DND-41 (cell line): ENCODE data around the gene GAPDH.
A peak's percentile ranks its signal among the peaks of the same experiment; 100 is the strongest.
"Not testable (repeated sequence)": the region's sequence is repeated elsewhere in the genome, so short reads cannot be mapped to it uniquely, and the experiment has no call there.

ENCODE experiments used
- ATAC-seq: fragments of 200-7000 bp; cut with Tn5 transposase; 3 replicates; pipeline ENCODE4 v1.9.1; 2021; ENCODE audit warnings: low read depth; ENCODE audit not compliant: insufficient read depth
- DNase-seq: peaks from one replicate; pipeline ENCODE4 v3.0.0-alpha.2; 2020
- H2AFZ ChIP-seq: 2 replicates; pipeline ENCODE4 v1.6.0; 2012; ENCODE audit warnings: low read depth, low read length
- H3K27ac ChIP-seq: 2 replicates; pipeline ENCODE4 v1.5.1; 2012; ENCODE audit warnings: low read length, inconsistent platforms
- H3K27me3 ChIP-seq: fragments of 200-600 bp; sonication (generic); 2 replicates; pipeline ENCODE4 v1.6.0; 2012; ENCODE audit warnings: low read length, mild to moderate bottlenecking, inconsistent platforms; ENCODE audit not compliant: insufficient read depth, poor library complexity
- H3K36me3 ChIP-seq: 2 replicates; pipeline ENCODE4 v1.5.1; 2012; ENCODE audit warnings: low read length, inconsistent platforms; ENCODE audit not compliant: insufficient read depth
- H3K4me1 ChIP-seq: 2 replicates; pipeline ENCODE4 v1.5.1; 2012; ENCODE audit warnings: mild to moderate bottlenecking, low read length; ENCODE audit not compliant: insufficient read depth
- H3K4me2 ChIP-seq: 2 replicates; pipeline ENCODE4 v1.6.0; 2012; ENCODE audit warnings: mild to moderate bottlenecking, moderate library complexity, low read length, inconsistent platforms; ENCODE audit not compliant: insufficient read depth
- H3K4me3 ChIP-seq, 2 experiments: fragments of 200-600 bp in 1 of 2; shearing (Covaris generic) in 1 of 2; 2 replicates each; pipeline ENCODE4 v1.5.1; 2012 to 2016; ENCODE audit warnings: inconsistent platforms in 2 of 2, low read length in 2 of 2, mild to moderate bottlenecking in 2 of 2, low read depth in 1 of 2, moderate library complexity in 1 of 2
- H3K79me2 ChIP-seq: 2 replicates; pipeline ENCODE4 v1.6.0; 2012; ENCODE audit warnings: low read length, inconsistent platforms; ENCODE audit not compliant: insufficient read depth
- H3K9ac ChIP-seq: 2 replicates; pipeline ENCODE4 v1.6.0; 2012; ENCODE audit warnings: low read depth, mild to moderate bottlenecking, inconsistent platforms, low read length, moderate library complexity
- H3K9me3 ChIP-seq: 2 replicates; pipeline ENCODE4 v1.5.1; 2012; ENCODE audit warnings: low read length, moderate library complexity, mild to moderate bottlenecking, inconsistent platforms; ENCODE audit not compliant: insufficient read depth, severe bottlenecking
- H4K20me1 ChIP-seq: 2 replicates; pipeline ENCODE4 v1.6.0; 2012; ENCODE audit warnings: low read length; ENCODE audit not compliant: insufficient read depth
- EZH2 ChIP-seq: IDR thresholded peaks from 3 replicates; pipeline ENCODE4 v1.6.1; 2012; ENCODE audit warnings: borderline replicate concordance, low read depth, mild to moderate bottlenecking, moderate library complexity, low read length, inconsistent platforms; ENCODE audit not compliant: severe bottlenecking
- TF ChIP-seq, protein P1 (sequence below): IDR thresholded peaks from 2 replicates; pipeline ENCODE4 v1.5.1; 2012; ENCODE audit warnings: borderline replicate concordance, low read length, moderate library complexity, mild to moderate bottlenecking; ENCODE audit not compliant: poor library complexity, severe bottlenecking; ENCODE audit errors: extremely low read depth

Gene GAPDH

DNA sequence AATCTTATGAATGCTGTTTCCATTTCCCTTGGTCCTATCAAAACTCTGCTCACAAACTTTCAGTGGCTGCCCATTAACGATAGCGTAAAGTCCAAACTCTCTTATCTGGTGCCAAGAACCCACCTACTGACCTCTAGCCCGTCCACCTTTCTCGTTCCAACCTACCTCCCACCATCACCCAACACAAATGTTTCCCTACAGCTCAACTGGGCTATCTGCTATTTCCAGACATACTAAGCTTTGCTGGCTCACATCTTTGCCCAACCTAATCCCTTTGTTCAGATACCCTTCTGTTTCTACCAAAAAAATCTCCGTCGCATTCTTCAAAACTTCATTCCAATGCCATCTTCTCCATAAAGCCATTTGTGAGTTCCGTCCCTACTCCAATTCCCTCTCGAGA lies 41.3 kb downstream of the GAPDH start:
- H3K27me3 ChIP-seq, result no peaks in the 10 kb centered on the region
- peaks cover 3% of the 10 kb centered on the region; the same call in 1 of the 2 replicates for H4K20me1 ChIP-seq
- no peaks in the 10 kb centered on the region for H3K4me1 ChIP-seq
- H2AFZ ChIP-seq, result no peak overlapping the region
- peaks cover 97% of the 10 kb centered on the region for H3K36me3 ChIP-seq
- no peak overlapping the region for H3K4me3 ChIP-seq
- no peaks in the 10 kb centered on the region; the same call in 1 of the 2 replicates for H3K79me2 ChIP-seq
- H3K9me3 ChIP-seq, result no peaks in the 10 kb centered on the region
- H3K27ac ChIP-seq, result no peak overlapping the region
- ATAC-seq (no peak), DNase-seq (no peak)
- no peak overlapping the region for H3K4me2 ChIP-seq
- no peak overlapping the region for H3K9ac ChIP-seq
- TF ChIP-seq, protein P1, sequence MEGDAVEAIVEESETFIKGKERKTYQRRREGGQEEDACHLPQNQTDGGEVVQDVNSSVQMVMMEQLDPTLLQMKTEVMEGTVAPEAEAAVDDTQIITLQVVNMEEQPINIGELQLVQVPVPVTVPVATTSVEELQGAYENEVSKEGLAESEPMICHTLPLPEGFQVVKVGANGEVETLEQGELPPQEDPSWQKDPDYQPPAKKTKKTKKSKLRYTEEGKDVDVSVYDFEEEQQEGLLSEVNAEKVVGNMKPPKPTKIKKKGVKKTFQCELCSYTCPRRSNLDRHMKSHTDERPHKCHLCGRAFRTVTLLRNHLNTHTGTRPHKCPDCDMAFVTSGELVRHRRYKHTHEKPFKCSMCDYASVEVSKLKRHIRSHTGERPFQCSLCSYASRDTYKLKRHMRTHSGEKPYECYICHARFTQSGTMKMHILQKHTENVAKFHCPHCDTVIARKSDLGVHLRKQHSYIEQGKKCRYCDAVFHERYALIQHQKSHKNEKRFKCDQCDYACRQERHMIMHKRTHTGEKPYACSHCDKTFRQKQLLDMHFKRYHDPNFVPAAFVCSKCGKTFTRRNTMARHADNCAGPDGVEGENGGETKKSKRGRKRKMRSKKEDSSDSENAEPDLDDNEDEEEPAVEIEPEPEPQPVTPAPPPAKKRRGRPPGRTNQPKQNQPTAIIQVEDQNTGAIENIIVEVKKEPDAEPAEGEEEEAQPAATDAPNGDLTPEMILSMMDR, result no peak
- TF ChIP-seq EZH2, result no peak

GRCh38 chr12:6582196-6582595 lies 47.9 kb downstream of the GAPDH start:
- Histone ChIP-seq H3K27ac (no peak overlapping the region), H4K20me1 (peaks cover 3% of the 10 kb centered on the region; the same call in 1 of the 2 replicates), H3K4me2 (no peak overlapping the region), H3K4me3 (no peak overlapping the region), H3K36me3 (peaks cover 95% of the 10 kb centered on the region), H3K9ac (no peak overlapping the region), H2AFZ (no peak overlapping the region), H3K4me1 (no peaks in the 10 kb centered on the region), H3K79me2 (peaks cover 4% of the 10 kb centered on the region; the same call in 1 of the 2 replicates), H3K9me3 (no peaks in the 10 kb centered on the region), H3K27me3 (no peaks in the 10 kb centered on the region)
- DNase-seq (peak; percentile 30), ATAC-seq (peak; percentile 67; the same call in 2 of the 3 replicates)
- TF ChIP-seq EZH2, result no peak
- TF ChIP-seq, protein P1, result peak; percentile 68

DNA sequence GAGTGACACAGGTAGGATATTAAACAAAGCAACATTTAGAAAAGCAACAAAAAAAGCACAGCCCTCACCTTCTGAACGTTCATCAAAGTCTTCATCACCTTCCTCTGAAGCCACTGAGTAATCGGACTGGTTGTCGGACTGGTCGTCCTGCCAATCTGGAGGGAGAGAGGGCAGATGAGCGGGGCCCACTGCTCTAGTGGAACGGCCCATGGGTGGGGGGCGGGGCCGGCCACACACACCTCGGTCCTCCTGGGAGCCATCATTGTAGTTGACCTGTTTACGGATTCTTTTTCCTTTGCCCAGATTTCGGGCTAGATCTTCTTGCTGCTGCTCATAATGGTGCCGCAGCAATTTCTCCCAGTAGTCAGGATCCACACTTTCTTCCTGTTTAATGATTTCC lies 48.6 kb downstream of the GAPDH start:
- H3K79me2 ChIP-seq, result peaks cover 12% of the 10 kb centered on the region
- no peak overlapping the region for H3K9ac ChIP-seq
- H4K20me1 ChIP-seq, result peaks cover 7% of the 10 kb centered on the region; the same call in 1 of the 2 replicates
- peaks cover 95% of the 10 kb centered on the region for H3K36me3 ChIP-seq
- H3K27me3 ChIP-seq, result no peaks in the 10 kb centered on the region
- no peaks in the 10 kb centered on the region for H3K9me3 ChIP-seq
- no peak overlapping the region for H3K4me3 ChIP-seq
- no peaks in the 10 kb centered on the region for H3K4me1 ChIP-seq
- H3K4me2 ChIP-seq, result no peak overlapping the region
- DNase-seq (no peak), ATAC-seq (no peak)
- no peak overlapping the region for H2AFZ ChIP-seq
- TF ChIP-seq, protein P1, result no peak
- no peak for TF ChIP-seq EZH2
- no peak overlapping the region for H3K27ac ChIP-seq

- H3K4me1 ChIP-seq, result no peaks in the 10 kb centered on the region
- DNase-seq (no peak), ATAC-seq (no peak)
- no peak for TF ChIP-seq EZH2
- TF ChIP-seq, protein P1, result no peak
- no peak overlapping the region for H3K4me2 ChIP-seq
- no peaks in the 10 kb centered on the region for H3K9me3 ChIP-seq
- no peak overlapping the region for H2AFZ ChIP-seq
- no peak overlapping the region for H3K27ac ChIP-seq
- H3K9ac ChIP-seq, result no peak overlapping the region
- peaks cover 15% of the 10 kb centered on the region for H3K79me2 ChIP-seq
- peaks cover 96% of the 10 kb centered on the region for H3K36me3 ChIP-seq
- no peak overlapping the region for H3K4me3 ChIP-seq
- no peaks in the 10 kb centered on the region for H3K27me3 ChIP-seq
- peaks cover 7% of the 10 kb centered on the region; the same call in 1 of the 2 replicates for H4K20me1 ChIP-seq
These were observed 50.0 kb downstream of the GAPDH start for GRCh38 chr12:6584293-6584692.

DNA sequence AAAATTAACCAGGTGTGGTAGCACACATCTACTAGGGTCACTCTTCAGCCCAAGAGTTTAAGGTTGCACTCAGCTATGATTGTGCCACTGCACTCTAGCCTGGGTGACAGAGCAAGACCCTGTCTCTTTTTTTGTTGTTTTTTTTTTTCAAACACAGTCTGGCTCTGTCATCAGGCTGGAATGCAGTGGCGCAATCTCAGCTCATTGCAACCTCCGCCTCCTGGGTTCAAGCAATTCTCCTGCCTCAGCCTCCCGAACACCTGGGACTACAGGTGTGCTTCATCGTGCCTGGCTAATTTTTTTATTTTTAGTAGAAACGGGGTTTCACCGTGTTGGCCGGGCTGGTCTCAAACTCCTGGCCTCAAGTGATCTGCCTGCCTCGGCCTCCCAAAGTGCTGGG lies 52.3 kb downstream of the GAPDH start:
- not testable (repeated sequence) for DNase-seq
- peaks cover 12% of the 10 kb centered on the region; the same call in 1 of the 2 replicates for H4K20me1 ChIP-seq

More for the DNA sequence above, 52.3 kb downstream of the GAPDH start:
- H3K9ac ChIP-seq, H3K4me3 ChIP-seq, H3K9me3 ChIP-seq, H2AFZ ChIP-seq, ATAC-seq, H3K4me1 ChIP-seq, H3K27me3 ChIP-seq, H3K4me2 ChIP-seq, H3K27ac ChIP-seq: not testable (repeated sequence)
- Histone ChIP-seq H3K79me2 (peaks cover 23% of the 10 kb centered on the region), H3K36me3 (peaks cover 97% of the 10 kb centered on the region)
